NCI-H345 treated with DMSO at 0.1 percent for 48 hours (cell line): ENCODE data around the gene ELAVL2.

Experiments used
- DNase-seq: peaks from one replicate; lab custom pipeline; 2025; ENCODE audit not compliant: unreplicated experiment; lab: John Stamatoyannopoulos, UW

The ELAVL2 gene

DNA sequence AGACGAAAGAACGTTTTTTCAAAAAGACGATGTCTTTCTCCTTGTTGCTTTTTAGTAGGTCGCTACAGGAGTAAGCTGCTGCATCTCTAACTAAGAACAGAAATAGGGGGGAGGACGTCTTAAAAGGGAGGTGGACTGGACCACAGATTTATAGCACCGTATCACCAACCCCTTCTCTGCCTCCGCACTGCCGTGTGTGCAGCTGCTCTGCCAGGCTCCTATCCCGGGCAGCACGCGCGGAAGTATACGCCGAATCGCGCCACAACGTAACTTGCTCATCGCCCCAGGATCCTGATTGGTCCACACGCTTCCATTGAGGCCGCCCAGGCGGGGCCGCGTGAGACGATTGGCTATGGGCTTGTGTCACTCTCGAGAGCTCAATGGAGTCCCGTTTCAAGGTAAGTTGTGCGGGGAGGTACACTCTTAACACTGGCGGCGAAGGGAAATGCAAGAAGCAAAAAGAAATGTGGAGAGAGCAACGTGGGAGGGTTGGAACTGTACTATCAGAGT is at the start of gene ELAVL2:
ELAVL2 (minus strand) TSS at position 121 of the 510 bp plus-strand sequence. CDS start 64,006 bp downstream, outside the sequence.
- peak; percentile 86 for DNase-seq

DNA sequence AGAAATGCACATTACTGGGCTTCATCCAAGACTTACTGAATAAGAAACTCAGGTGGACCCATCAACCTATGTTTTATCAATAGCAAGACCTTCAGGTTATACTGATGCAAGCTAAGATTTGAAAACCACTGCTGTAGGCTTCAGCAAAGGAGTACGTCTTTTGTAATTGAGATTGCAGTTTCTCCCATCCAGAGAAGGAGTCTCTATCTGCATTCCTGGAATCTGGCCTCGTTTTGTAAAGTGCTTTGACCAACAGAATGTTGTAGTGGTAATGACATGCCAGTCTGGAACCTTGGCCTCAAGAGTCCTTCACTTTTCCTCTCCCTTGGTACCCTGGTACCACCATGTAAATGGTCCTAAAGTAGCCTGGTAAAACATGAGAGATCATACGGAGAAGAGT is 32.2 kb upstream of the ELAVL2 start:
- no peak for DNase-seq

DNA sequence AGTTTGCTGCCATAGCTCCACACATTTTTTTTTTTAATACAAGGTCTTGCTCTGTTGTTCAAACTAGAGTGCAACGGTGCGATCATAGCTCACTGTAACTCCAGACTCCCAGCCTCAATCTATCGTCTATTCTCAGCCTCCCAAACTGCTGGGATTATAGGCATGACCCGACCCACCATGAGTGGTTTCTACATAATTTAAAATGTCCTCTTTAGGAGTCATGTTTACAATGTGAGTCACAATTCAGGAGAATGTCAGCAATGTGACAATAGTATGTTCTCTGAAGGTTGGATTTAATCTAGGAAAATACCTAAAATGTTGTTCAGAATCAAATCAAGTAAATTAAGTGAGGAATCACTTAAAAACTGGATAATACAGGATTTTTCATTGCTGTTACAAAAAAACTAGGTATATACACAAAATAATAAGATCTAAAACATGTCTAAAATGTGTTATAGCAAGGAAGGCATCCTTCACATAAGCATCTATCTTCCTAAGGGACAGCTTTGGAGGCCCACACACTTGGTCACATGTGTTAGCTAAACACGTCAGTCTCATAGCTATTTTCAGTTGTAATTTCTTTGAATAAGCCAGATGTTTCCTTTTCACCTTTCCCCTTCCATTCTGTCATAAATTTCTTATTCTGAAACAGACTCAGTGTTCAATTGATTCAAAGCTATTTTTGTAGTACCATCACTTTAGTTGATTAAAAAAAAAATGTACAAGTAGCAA is 30.0 kb upstream of the ELAVL2 start:
- no peak for DNase-seq

DNA sequence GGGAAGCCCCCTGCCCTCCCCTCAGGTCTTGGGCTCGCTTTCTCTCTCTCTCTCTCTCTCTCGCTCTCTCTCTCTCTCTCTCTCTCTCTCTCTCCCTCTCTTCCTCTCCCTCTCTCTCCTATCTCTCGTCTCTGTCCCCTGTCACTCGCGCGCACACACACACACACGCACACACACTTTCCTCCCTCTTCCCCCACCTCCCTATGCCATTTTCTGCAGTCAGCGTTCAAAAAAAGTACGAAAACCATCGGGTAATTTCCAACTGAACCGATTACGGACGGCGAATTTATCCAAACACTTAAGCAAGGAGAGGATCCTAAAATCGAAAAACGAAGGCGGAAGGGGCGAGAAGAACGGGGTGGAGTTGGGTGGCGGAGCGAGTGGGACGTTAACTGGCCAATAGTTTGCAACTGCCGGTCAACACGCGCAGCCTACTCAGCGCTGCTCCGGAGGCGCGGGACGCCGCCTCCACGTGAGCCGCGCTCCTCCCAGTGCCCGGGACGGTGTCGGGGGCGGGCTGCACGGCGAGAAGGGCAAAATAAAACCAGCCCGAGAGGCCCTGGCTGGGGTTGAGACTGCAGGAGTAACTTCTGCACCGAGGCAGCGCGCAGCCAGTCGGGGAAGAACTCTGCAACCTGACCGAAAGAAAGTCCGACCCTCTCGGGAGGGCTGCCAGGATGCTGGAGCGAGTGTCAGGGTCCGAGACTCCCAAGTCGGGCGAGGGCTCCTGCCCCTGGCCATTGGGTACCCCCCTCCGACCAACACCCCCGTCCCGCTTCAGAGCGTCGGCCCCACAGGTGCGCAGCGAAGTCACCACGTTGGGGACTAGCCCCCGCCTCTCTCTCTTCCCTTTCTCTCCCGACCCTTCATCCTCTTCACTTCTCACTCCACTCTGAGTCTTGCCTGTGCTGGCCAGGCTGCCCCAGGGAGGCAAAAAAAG is 24.9 kb upstream of the ELAVL2 start:
- DNase-seq: no peak

DNA sequence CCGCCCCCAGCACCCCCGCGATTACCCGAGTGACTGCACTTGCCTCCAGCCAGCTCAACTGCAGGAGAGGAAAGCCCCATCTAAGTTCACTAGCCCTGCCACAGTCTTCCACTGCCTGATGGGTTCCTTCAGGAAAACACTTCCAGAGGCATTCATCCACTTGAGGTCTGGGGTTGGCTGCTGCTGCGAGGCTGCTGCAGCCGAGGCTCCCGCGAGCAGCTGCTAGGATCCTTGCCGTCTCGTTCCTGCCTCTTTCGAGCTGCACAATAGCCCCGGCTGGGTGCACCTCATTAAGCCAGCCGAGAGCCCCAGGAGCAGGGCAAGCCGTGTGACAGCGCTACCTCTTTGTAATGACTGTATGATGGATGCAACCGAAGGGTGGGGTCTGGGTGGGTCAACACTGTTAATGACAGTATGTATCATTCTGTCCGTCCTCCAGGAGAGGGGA is 24.2 kb upstream of the ELAVL2 start:
- no peak for DNase-seq

DNA sequence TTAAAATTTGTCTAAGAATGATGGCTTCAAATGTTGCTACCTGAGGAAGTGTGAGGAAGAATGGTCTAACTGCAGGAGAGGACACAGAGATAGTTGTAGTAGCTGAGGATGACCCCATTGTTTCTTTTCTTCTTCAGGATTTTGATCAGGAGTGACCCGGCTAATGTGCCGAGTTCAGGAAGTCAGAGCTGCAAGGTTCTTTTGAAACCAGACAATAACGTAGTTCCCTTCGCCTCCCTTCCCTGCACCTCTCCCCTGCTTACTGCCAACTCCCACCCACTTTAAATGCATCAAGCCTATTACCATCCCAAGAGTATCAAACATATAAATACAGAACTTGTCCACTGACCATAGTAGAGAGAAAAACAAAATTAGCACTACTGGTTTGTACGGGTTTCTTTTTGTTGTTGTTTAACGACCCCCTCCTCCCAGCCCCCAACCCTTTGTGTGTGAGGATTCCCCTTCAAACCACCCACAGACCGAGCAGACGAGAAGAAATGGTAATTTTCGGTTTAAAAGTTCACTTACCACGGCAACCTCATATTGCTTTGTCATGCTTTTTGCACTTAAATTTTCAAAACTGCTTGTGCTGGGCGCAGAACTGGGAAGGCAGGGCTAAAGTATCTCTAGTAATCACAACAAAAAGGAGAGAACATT is 23.5 kb upstream of the ELAVL2 start:
- no peak for DNase-seq

DNA sequence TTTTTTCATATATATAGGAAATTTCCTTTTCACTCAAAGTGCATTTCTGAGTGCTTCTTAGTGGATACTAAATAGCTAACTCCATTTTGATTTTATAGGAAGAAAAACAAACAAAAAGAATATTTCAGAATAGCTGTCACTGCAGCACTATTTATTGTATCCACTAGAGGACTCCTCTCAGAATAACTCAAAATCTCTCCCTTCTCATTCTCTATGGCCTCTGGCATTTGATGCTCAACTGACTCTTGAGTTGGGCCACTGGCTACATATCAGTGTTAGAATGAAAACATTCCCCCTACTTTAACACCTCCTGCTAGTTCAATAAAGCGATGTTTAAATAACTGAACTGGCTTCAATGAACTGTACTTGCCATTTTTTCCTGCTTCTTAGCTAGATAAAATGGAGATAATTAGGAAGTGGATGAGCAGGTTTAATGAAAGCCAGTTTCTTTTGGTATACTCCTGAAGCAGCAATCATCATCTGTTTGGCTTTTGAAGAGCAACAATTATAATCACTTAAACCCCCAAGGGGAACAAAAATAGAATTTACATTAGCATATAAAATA is 16.6 kb upstream of the ELAVL2 start:
- no peak for DNase-seq

DNA sequence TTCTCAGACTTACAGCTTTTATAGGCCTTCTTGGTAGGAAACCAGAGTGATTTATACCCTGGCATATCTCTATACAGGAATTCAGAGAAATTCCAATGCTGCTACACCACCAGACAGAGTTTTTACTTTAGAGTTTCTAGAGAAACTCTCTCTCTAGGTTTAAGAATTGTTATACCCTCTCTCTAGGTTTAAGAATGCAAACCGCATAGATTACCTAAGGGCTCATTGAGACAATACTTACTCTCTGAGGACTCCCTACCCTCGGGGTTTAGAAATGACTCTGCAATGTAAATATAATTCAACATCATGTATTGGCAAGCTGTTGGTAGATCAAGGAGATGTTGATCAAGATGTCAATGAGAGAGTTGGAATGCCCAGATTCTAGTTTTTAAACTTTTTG is 15.3 kb upstream of the ELAVL2 start:
- DNase-seq: no peak

DNA sequence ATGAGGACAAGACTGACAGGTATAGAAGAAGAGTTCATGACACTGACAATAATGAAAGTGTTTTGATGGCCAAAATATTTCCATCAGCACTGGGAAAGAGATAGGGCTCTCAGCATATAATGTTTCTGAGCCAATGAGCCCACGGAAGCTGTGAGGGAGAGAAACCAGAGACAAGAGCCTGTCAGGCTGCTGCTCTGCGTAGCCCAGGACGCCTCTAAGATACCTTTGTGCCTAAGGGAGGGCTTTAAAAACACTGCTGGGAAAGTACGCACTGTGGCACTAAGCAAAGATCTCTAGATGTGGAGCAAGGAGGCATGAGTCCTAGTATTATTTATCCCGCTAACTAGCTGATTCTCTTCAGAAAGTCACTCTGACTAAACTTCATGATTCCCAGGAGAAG is 11.0 kb upstream of the ELAVL2 start:
- no peak for DNase-seq

DNA sequence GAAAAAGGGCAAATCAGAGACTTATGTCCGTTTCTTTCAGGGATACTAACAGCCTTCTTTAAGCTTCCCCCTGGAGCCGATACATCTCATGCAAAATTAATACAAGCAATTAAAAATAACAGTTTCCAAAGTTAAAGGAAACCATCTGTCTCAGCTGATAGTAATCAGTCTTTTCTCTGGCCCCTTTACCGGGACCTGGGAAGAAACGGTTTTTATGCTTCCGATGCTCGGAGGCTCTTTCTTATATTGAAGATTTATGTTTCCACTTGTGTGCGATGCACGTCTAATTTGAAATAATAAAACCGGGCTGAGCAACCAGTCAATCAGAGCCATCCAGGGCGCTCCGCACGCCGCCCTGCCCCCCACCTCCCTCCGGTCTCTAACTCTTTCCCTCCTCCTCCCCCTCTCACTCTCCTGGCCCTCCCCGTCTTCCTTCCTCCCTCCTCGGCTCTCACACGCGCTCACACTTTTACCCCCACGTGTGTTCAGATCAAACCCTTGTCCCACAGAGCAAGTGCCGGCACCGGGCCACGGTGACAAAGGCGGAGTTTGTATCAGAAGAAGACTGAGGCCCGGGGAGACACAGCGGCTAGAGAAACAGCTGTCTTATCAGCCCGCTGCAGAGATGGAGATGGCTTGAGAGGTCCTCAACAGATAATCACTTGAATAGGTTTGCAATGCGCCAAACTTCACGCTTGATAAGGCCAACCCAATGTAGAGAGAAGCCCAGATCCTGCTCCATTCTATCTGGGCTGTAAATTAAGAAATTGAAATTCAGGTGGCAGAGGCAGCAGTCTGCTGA is 5.1 kb upstream of the ELAVL2 start:
- no peak for DNase-seq

DNA sequence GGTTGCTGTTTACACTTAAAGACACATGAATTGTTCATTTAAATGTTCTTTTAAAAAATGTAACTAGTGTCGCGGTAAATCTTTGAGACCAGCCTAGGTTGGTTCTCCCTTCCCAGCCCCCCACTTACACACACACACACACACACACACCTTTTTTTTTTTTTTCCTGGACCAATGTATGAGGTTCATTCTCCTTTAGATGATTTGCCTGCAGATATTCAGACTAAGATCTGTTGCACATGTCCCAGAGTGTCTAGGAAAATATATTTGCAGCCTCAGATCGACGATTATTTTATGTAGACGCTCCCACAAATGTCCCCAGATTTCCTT is 4.4 kb upstream of the ELAVL2 start:
- no peak for DNase-seq

DNA sequence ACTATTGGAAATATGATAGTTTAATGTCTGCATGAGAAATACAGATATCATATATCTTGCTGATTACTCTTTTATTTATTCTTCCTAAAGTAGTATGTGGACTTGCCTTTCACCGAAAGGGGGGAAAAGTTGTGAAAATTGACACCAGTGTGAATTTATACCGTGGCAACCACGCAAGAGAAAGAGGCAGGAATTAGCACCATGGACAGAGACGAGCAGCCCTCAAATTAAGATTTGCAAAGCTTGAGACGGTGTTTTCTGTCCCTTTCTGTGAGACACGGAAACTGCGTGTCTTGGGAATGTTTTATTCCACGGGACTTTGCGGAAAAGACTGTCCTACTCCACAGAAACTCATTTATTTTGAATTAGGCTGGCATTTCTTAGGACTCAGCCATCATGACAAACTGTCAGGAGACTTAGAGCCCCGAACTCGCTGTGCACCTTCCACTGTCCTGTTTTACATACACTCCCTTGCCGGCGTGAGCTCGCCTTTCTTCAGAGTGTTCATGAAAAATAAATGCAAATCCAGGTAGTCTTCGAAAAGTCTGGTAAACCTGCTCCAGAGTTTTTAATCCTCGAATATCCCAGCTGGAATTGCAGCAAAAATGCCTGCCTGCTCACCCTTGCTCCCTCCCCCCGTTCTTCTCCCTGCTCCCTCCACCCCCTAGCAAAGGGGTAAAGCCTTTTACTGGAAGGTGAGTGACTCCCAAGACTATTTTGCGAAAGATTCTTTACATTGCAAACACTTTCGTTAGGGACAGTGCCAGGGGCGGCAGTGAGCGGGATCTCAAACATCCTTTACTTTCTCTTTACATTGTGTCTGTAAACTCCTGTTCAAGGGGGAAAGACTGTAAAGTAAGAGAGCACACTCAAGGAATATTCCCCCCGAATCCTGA is 3.8 kb upstream of the ELAVL2 start:
- no peak for DNase-seq

DNA sequence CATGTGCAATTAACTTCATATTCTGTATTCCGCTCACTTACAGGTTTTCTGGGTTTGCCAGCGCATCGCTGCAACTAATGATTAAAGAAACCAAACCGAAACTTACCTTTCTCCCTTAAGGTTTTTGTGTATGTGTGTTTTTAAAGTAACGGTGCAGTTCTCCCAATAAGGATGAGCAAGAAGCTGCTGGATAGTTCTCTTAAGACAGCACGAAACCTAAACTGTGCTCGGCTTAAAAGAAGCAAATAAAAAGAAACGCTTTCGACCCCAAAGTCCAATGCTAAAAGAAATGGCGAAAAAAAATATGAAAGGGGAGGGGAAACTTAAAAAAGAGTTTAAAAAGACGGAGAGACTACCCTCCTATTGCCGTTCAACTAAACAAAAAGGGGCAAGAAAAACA is 340 bp downstream of the ELAVL2 start:
- no peak for DNase-seq

DNA sequence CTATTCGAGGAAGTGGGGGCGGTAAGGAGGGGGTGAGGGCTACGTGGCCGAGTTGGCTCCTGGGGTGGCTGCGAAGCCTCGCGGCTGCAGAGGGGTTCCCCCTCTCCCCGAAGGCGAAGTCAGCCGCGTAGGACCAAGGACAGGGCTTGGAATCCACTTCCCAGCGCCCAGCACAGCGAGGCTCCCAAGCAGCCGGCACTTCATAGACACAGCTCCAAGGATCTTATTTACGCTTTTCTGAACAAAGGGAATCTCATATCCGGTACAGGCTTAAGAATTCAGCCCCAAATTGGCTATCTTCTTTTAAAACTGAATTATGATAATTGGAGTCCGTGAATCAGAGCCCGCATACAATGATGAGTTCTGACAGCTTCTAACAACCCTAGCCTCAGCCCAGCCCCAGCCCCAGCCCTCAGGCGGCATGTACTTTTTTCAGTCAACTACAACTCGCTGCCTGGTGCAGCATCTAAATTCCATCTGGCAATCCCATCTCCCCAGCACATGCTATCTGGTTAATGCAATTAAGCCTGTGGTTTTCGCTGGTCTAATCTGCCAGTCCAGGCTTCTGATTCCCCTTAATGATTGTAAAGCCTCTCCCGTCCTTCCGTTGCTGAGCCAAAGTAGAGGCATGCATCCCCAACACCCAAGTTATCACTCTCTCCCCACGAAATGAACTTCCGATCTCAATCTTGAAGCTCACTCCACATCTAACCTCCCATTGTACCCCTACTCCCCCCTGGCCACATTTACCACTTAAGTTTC is 1.0 kb downstream of the ELAVL2 start:
- DNase-seq: no peak

DNA sequence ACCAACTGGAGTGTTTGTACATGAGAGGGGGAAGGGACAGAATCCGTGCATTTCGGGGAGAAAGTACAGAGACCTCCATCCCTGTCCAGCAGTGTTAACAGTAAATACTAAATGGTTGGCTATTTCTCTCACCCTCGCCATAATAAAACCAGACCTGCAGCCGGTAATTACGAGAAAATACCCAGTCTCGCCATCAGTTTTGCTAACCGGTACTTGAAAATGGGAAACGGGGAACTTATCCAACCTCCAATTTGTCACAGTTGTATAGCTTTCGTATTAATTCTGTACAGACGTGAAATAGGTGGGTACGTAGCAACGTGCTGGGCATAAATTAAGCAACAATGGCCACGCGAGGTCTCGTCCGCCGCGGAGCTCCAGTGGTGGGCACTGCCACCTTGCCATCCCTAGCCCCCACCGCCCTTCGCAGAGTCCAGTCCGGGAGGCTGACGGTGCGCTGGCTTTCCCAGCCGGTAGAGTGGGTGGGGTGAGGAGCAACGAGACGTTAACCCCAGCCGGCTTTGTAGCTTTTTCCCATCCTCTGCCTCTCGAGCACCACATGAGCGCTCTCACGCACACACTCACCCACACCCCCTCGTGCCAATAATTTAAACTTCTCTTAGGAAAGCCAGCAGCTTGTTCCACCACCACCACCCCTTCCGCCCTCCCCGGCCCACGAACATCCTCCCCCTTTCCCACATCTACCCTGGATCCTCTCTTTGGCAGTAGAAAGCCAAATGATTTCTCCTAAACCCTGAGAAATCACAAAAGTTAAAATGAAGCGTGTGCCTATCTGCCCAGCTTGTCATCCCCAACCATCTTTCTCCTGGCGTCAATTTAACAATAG is 1.8 kb downstream of the ELAVL2 start:
- DNase-seq: no peak

DNA sequence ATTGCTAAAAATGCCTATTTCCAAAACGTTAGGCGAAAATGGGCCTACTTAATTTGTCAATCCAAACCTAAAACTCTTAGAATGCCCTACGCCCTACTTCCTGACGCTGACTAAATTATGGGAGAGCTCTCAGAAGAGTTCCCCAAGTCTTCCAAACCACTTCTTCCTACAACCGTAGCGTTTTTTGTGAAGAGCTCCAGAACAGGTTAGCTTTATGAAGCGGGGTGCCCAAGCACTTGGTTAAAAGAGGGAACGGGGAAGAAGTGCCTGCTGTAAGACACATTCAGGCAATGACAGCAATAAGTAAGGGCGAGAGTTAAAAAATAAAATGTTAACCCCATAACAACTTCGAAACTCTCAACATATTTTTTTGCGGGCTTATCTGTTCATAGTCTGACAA is 2.8 kb downstream of the ELAVL2 start:
- DNase-seq: no peak

DNA sequence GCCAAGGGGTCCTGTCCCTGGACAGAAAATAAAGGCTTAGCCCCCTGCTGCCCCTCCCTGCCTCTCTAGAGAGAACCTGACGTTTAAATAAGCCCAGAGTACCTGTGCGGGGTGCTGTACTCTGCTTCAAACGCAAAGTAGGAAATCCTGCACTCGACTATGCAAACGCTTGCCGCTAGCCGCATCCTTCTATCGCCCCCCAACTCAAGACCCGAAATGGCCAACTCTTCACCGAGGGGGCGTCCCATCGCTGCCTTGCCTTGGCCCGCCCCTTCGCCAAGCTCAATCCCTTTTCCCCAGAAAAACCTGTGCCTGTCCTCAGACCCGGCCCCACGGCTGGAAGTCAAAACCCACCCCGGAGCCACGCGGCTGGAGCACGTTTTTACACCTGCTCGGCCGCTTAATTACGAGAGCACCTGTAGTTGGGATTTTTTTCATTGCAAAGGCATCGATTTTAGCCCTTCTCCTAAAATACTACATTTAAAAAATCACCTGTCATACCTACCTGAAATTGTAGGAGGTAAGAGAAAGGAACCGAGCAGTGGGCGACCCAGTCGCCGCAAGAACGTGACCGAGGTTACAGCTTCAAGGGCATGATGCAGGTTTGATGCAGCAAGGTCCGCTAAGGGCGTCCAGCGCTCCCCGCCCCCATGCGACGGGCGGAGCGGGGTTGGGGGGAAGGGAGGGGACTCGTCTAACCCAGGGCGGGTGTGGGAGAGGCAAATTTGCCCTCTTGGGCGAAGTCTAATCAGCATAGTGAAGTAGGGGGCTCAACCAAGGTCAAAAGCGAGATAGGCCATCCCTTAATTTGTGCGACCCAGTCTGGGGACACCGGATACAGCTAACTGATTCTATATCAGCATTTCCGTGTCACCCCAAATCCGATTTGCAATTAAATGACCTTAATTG is 3.5 kb downstream of the ELAVL2 start:
- DNase-seq: peak; percentile 14
